ENCODE measurements around the gene AOX1.

GRCh38 chr2:200677721-200678532 lies 92.1 kb downstream of the AOX1 start:
- TF ChIP-seq CTCF (IDR thresholded peaks at IDR 0.05; ENCODE audit: low read depth, low read length, poor library complexity, severe bottlenecking) (no peak), EZH2phosphoT487 (IDR thresholded peaks at IDR 0.05; ENCODE audit: borderline replicate concordance, low read length) (no peak)
